GOT3 (cell line): ENCODE data around the gene LRRC8C.

Experiments
- DNase-seq: peaks from one replicate; lab custom pipeline; 2025; ENCODE audit warnings: mixed read lengths; lab: John Stamatoyannopoulos, UW

Gene LRRC8C

GRCh38 chr1:89767618-89768017 lies 134.7 kb downstream of the LRRC8C start:
- no peak for DNase-seq
